ENCODE results near the gene CNPY3.
"Not testable (repeated sequence)": the region's sequence is repeated elsewhere in the genome, so short reads cannot be mapped to it uniquely, and the experiment has no call there.

CNPY3 gene

DNA sequence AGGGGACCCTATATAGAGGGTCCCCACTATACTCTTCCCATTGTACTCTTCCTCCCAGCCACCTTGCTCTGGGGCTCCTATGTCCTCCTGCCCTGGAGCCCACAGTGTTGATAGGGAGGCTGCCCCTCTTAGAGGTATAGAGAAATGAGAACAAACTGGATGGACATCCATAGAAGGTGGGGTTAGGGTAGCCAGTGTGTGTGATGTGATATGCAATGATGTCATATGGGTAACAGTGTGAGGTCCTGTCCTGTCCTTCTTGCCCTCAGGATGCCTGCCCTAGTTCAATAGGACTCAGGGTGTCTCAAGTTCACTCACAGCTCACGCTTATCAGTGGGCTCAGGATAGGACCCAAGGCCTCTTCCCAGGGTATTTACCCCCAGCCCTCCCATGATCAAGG lies 13.0 kb upstream of the CNPY3 start:
- DNase-seq: no peak

DNA sequence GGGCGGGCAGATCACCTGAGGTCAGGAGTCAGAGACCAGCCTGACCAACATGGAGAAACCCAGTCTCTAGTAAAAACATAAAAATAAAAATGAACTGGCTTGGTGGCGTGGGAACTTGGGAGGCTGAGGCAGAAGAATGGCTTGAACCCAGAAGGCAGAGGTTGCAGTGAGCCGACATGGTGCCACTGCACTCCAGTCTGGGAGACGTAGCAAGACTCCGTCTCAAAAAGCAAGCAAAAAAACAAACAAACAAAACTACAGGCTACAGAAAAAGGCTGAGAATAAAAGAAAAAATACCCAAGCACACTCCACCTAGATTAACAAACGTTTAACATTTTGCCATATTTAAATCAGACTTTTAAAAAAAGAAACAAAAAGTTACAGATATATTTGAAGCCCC lies 7.5 kb upstream of the CNPY3 start:
- DNase-seq: no peak

DNA sequence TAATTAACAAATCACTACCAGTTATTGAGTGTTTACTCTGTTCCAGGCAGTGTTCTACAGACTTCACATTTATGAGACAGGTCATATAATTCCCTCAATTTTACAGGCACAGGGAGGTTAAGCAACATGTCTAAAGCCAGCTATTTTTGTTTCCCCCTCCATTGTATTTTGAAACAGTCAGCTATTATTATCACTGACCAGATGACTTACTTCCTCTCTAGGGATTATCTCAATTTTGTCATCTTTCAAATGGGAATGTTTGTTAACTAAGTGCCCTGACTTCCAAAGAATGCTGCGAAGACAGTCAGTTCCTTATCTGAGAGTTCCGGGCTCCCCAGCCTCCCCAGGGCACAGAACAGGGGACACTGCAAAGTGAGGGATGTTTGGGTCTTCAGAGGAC lies 5.6 kb upstream of the CNPY3 start:
- no peak for DNase-seq

DNA sequence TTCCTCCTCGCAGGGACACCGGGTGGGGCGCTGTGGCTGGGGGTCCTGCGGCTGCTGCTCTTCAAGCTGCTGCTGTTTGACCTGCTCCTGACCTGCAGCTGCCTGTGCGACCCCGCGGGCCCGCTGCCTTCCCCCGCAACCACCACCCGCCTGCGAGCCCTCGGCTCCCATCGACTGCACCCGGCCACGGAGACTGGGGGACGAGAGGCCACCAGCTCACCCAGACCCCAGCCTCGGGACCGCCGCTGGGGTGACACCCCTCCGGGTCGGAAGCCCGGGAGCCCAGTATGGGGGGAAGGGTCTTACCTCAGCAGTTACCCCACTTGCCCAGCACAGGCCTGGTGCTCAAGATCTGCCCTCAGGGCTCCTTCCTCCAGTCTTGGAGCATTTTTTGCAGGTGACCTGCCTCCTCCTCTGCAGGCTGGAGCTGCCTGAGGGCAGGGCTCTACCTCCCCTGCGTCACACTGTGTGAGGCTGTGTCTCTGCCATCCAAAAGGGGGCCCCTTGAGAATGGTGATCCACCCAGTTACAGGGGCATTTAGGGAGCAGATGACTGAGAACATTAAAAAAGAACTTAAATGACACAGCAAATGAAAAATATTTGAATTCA lies 3.9 kb upstream of the CNPY3 start:
- no peak for DNase-seq

DNA sequence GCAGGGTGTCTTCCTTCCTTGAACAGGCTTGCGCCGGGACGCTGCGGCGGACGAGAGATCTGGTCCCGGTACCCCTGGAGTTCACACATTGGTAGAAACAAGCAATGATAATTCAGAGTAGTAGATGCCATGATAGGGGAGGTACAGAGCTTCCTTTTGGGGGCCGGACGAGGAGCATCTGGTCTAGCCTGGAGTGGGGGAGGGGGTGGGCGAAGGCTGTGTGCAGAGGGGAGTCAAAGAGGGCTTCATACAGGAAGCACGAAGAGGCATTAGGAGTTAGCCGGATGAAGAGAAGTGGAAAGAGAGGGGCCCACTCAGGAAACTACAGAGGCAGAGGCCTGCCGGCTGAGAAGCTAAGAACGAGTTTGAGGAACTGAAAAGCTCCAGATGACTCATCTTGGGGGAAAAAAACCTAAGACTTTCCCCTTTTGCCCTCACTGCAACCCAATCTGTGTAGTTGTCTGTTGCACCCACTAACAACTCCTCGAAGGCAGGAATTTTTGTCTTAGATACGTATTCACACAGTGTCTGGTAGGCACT lies 611 bp downstream of the CNPY3 start:
- DNase-seq: no peak

DNA sequence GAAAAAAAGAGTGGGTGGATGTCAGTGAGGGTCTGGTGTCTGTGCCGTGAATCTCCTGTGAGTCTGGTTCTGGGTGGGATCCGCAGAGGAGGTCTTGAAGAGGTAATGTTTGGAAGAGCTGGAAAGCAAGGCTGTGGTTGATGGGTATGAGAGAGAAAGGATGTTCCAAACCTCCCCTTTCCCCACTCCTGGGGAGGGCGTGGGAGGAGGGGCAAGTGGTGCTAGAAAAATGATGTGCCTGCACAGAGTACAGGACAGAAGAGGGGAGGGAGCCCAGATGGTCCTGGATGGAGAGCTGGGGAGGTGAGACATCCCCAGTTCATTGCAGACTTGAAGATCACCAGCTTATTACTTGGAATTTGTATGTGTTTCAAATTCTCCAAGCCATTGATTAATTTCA lies 3.1 kb downstream of the CNPY3 start:
- no peak for DNase-seq

DNA sequence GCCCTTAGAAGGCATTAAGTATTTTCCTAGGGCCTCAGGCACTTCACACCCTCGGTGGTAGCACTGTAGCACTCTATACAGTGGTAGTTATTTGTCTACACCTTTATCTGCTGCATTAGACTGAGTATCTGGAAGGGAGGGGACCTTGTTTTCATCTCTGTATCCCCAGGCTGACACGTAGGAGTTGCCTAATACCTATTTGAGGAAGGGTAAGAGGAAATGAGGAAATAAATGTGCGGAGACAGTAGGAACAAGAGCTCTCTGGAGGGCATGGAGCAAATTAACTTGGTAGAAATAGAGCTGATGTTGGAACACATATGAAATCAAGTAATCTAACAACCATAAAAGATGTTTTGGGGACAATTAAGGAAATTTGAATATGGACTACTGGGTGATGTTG lies 3.9 kb downstream of the CNPY3 start:
- no peak for DNase-seq

DNA sequence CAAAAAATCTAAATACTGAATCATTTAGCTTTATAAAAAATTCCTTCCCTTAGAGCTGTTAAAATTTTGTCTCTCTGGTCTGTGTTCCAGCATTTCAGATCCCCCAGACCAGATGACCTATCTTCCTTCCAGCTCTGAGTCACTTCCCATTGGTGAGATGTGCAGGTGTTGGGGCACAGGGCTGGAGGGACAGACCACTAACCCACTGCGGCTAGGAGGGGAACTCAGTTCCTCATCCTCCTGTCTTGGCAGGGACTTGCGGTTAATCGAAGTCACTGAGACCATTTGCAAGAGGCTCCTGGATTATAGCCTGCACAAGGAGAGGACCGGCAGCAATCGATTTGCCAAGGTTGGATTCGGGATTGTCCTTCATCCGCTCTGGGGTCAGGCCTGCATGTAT lies 6.0 kb downstream of the CNPY3 start:
- no peak for DNase-seq

DNA sequence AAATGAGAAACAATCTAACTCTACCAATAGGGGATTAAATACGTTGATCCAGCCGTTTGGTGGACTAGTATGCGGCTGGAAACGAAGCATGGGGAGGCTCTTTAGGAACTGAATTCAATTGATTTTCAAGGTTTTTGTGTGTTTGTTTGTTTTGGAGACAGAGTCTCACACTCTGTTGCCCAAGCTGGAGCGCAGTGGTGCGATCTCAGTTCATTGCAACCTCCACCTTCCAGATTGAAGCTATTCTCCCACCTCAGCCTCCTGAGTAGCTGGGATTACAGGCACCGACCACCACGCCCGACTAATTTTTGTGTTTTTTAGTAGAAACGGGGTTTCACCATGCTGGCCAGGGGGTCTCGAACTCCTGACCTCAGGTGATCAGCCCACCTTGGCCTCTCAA lies 7.1 kb downstream of the CNPY3 start:
- no peak for DNase-seq

DNA sequence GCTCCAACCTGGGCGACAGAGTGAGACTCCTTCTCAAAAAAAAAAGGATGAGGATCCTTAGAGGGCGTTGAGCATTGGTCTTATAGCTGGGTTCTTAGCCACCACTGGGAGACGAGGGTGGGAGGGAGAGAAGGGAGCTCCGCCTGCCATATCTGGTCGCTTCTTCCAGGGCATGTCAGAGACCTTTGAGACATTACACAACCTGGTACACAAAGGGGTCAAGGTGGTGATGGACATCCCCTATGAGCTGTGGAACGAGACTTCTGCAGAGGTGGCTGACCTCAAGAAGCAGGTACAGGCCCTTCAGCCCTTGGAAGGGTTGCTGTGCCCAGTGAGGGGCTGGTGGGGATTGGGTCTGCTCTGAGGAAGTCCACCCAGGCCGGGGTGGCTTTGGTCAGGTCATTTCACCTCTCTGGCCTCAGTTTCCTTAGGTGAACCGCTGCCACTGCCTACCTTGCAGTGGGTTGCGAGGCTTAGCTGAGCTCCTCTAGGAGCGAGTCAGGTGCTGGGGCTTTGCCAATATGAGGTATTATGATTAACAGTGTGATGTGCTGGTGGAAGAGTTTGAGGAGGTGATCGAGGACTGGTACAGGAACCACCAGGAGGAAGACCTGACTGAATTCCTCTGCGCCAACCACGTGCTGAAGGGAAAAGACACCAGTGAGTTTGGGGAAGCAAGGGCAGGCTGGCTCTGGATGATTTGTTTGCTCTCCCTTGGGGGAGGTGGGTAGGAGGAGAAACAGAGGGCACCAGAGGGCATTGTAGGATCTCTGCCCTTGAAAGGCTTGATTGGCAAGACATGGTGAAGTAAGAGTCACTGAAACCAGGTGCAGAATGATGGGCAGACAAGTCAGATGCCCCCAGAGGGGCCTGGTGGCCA lies 8.5 kb downstream of the CNPY3 start:
- DNase-seq: no peak

DNA sequence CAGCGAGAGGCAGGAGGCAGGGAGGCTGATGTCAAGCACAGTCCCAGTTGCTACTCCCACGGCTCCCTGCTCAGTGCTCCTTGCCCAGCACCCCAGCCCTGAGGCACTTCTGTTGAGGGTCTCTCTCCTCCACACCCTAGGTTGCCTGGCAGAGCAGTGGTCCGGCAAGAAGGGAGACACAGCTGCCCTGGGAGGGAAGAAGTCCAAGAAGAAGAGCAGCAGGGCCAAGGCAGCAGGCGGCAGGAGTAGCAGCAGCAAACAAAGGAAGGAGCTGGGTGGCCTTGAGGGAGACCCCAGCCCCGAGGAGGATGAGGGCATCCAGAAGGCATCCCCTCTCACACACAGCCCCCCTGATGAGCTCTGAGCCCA lies 9.1 kb downstream of the CNPY3 start:
- DNase-seq: no peak

DNA sequence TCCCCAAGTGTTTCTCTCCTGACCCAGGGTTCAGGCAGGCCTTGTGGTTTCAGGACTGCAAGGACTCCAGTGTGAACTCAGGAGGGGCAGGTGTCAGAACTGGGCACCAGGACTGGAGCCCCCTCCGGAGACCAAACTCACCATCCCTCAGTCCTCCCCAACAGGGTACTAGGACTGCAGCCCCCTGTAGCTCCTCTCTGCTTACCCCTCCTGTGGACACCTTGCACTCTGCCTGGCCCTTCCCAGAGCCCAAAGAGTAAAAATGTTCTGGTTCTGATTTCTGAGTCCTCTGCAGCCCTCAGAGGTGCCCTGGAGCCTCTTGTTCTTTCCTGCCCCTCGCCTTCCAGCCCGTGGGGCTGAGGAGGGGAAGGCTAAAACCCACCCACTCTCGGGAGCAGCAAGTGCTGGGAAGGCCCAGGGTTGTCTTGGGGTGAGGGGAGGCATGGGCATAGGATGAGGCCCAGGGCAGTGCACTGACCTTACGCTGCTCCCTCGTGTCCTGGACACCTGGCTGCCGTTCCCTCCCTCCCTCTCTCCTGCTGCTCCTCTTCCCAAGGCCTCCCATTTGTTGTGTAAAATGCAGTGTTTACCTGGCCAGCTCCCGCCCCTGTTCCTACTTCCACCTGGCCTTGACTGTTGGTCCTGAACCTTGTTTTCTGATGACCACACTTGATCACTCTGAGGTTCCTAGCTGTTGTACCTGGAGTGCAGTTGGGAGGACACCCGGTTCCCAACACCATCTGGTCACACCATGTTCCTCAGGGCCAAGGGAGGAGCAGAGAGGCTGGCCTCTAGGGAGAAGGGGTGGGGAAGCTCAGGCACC lies 9.9 kb downstream of the CNPY3 start:
- no peak for DNase-seq

DNA sequence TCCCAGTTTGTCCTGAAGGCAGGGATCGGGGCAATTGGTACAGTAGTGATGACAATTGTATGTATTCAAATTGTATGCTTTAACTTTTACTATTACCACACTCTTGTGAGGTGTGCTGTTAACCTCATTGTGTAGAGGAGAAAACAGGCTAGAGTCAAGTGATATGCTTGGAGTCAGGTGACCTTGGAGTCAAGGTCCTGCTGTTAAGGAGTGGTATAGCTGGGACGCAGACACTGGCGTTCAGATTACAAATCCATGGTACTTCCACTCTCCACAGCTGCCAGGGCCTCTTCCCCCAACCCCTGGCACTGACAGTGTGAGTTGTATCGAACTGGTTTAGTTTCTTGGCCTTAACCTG lies 10.5 kb downstream of the CNPY3 start:
- no peak for DNase-seq

DNA sequence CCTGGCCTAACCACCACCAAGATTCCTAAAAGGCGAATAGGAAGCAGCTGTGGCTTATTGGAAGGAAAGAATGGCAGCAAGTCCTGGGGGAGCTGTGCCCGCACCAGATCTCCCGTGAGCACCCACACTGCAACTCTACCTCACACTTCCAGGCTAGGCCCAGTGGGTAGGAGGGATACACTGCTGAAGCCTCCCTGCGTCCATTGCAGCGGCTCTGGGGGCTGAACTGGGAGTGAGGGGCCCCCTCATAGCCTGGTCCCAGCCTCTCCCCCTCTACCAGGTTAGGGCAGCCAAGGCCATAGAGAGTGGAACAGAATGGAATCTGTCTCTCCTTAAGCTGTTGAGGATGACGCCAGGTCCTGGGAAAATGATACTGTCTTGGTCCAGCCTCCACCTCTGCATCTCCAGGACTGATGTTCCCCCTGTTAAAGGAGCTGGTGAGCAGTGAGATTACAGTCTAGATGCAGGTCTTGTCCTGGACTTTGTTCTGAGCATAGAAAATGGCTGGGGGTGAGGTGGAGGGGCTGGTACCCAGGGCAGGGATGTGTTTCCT lies 11.3 kb downstream of the CNPY3 start:
- no peak for DNase-seq

DNA sequence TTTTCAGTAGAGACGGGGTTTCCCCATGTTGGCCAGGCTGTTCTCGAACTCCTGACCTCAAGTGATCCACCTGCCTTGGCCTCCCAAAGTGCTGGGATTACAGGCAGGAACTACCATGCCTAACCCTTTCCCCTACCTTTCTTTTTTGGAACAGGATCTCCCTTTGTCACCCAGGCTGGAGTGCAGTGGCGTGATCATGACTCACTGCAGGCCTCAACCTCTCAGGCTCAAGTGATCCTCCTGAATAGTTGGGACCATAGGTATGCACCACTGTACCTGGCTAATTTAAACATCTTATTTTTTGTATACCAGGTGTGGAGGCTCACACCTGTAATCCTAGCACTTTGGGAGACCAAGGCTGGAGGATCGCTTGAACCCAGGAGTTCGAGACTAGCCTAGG lies 12.1 kb downstream of the CNPY3 start:
- not testable (repeated sequence) for DNase-seq

DNA sequence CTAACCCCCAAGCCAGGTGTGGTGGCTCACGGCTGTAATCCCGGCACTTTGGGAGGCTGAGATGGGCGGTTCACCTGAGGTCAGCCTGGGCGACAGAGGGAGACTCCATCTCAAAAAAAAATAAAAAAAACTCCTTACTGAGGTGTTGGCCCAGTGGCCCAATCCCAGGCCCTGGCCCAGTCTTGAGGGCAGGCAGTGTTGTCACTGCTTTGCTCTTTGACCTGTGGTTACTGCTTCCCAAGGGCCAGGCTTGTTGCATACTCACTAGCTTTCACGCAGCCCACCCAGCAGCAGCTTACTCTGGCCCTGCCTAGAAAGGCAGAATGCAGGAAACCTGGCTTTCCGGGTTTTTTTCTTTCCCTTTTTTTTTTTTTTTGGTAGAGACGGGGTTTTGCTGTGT lies 13.2 kb downstream of the CNPY3 start:
- DNase-seq: no peak

DNA sequence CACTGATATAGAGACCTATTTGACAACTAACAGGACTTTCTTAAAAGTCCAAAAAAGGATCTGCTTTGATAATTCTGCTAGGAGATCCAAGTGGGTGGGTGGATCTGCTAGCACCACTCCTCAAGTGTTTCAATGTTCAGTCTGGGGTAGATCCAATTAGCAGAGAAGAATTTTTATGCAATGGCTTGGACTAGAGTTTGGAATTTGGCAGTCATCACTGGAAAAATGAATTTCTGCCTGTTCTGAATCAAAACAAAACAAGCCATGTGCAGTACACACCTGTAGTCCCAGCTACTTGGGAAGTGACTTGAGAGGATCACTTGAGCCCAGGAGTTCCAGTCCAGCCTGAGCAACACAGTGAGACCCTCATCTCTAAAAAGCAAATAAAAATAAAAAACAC lies 18.7 kb downstream of the CNPY3 start:
- DNase-seq: no peak

DNA sequence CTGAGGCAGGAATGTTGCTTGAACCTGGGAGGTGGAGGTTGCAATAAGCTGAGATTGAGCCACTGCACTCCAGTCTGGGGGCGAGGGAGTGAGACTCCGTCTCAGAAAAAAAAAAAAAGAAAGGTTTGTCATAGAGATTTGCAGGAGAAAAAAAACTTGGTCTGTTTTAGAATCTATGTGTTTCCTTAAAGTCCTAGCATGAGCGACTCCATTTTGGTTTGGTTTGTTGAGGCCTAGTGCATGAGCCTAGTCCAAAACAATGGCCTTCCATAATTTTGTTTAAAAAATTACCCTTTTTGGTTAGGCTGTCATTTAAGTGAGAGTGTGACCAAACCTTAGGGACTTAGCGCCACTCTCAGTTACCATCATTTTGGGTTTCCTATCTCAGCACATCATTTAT lies 23.1 kb downstream of the CNPY3 start:
- DNase-seq: no peak

DNA sequence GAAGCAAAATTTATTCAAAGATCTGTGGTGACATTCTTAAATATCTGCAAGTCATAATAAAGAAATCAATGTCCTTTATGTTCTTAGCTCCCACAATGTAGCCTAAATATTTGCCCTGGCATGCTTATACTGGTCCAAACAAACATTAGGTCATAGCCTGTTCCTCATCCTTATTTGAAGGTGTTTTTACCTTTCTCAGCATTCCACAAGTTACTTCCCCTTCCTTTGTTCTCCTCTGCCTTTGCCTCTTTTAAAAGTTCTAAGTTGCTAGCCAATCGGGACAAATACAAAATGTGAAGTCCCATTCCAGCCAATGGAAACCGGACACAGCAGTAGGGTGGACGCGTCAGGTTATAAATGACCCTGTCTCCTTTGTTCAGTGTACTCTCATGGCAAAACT lies 25.1 kb downstream of the CNPY3 start:
- DNase-seq: not testable (repeated sequence)

DNA sequence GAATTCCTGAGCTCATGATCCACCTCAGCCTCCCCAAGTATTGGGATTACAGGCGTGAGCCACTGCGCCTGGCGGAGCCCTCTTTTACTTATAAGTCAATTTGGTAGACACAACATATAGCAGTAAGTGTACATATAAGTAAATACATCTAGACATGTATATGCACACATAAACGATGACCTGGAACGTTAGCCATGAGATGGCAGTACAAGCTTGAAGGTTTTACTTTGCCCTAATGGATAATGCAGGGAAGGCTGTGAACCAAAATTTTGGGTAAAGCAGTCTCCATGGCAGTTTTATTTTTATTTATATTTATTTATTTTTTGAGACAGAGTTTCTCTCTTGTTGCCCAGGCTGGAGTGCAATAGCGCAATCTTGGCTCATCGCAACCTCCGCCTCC lies 28.8 kb downstream of the CNPY3 start:
- DNase-seq: no peak

DNA sequence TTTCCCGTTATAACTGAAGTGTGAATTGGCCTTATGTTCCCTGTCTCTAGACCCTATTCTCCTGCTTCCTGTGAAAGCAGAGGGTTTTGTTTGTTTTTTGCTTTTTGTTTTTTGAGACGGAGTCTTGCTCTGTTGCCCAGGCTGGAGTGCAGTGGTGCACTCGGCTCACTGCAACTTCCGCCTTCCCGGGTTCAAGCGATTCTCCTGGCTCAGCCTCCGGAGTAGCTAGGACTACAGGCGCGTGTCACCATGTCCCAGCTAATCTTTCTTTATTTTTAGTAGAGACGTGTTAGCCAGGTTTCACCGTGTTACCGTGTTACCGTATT lies 30.6 kb downstream of the CNPY3 start:
- no peak for DNase-seq

DNA sequence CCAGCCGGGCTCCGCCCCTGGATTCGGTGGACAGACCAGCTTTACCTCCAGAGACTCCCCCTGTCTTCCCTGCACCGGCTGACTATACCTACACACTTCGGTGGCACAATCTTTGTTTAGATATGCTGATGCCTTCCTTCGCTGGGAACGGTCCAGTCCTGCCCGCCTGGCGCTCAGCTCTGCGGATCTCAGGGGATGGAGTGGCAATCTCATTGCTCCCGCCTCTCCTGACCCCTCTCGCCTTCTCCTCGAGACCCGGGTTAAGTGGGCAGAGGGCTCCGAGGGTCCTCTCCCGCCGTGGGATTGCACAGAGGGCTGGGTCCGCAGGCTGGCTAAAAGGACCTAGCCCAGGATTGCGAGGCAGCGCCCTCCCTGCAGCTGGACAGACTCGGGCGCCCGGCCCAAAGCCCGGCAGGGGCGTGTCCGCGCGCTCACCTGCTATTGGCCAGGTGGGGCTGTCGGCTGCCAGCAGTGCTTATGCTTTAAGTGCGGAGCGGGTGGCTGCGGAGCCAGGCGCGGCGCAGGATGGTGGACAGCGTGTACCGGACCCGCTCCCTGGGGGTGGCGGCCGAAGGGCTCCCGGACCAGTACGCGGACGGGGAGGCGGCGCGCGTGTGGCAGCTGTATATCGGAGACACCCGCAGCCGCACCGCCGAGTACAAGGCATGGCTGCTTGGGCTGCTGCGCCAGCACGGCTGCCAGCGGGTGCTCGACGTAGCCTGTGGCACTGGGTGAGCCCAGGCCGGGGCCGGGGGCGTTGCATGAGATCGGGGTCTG lies 31.2 kb downstream of the CNPY3 start, which contains the start of gene GNMT:
GNMT (plus strand) TSS at position 512 of the 777 bp plus-strand sequence; CDS start at position 526, 14 bp downstream.
- no peak for DNase-seq

DNA sequence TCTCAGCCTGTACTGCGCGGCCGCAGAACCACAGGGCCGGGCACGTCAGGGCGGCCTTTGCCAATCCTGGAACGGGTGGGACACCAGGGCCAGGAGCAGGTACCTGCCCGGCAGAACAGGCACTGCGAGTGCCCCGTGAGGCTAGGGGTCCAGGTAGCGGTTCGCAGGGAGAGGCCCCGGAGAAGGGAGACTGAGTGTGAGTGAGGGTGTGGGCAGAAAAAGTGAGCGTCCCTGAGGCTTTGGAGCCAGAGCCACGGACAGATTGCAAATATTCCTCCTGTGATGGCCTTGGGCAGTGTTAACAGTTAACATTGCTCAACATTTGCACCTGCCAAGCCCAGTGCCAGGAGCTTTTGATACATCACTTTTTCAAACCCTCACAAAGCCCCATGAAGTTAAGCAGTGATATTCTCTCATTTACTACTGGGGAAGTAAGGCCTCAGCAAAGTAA lies 31.8 kb downstream of the CNPY3 start:
- DNase-seq: no peak

All from NCI-H187 treated with DMSO at 0.1 percent for 48 hours (cell line).